NCI-H2171 treated with DMSO at 0.1 percent for 48 hours (cell line): ENCODE measurements around the gene DENND1A.
"Not testable (repeated sequence)": the region's sequence is repeated elsewhere in the genome, so short reads cannot be mapped to it uniquely, and the experiment has no call there.

Experiments used
- DNase-seq: peaks from one replicate; lab custom pipeline; 2025; lab: John Stamatoyannopoulos, UW

The DENND1A gene

GRCh38 chr9:123411636-123412035, 518.3 kb downstream of the DENND1A start:
- no peak for DNase-seq

GRCh38 chr9:123411191-123411590, 518.7 kb downstream of the DENND1A start:
- DNase-seq, result no peak

DNA sequence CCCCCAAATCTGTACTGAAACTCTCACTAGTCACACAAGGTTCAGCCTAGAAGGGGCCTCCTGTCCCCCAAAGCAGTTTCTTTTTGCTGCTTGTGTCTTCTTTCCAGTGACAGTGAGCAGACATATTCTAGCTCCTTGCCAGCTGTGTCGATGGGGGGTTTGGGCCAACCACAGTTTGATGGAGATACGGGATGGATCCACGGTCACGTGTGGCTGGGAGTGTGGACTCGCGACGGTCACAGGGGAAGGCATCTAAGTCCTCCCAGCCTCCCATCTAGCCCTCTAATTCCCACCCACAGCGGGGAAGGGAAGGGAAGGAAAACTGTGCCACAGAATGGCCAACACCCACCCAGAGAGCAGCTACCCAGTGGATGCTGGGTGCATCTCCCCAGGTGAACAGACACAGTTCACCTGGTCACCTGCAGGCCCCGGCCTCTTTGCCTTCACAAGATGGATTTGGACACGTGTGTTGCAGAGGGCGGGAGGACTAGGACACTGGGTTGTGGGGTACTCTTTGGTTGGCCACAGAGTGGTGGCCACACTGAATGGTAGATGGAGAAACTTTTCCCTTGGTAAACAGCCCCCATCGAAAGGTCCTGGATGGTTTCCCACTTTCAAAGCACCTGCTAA, 519.5 kb downstream of the DENND1A start:
- no peak for DNase-seq

- DNase-seq, result no peak
Observed at GRCh38 chr9:123408313-123409262, 521.3 kb downstream of the DENND1A start.

GRCh38 chr9:123407217-123407851, 522.6 kb downstream of the DENND1A start:
- DNase-seq, result peak; percentile 43

GRCh38 chr9:123406691-123407216, 523.2 kb downstream of the DENND1A start:
- DNase-seq, result peak; percentile 68

DNA sequence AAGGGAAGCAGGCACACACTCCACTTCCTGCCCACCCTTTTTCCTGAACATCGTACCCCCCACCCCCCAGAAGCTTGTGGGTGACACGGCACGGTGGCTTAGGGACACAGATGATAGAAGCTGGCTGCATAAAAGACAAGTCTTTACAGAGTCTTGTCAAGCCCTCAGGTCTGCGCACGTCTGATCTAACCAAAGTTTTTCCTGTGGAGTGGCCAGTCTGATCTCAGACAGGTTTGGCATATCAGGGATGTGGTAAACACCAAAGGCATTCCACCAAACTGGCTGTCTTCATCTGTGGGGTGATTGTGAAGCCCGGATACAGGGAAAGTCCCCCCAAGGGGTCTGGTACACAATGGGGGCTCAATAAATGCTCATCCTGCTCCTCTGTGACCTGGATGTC, 523.9 kb downstream of the DENND1A start:
- no peak for DNase-seq

DNA sequence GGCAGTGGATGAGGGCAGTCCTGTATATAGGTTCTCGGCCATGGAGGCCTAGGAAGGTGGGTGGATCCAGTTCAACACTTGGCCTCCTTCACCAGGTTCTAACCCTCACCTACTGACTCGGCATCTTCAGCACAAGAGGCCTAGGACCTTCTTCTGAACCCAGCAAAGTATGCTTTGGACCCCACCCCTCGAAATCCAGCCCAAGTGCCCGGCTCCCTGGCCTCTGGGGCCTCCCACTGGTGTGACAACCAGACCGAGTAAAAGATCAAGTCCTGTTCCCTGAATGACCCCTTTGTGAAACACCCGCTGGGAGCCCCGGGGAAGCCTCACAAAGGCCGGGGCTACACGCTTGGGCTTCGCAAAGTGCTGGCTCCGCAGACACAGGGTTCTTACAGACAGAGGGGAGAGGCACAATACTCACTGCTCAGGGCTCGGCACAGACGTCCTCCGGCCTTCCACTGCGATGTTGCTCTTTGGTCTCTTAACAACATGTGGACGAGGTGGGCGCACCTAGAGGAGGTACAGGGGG, 526.9 kb downstream of the DENND1A start:
- no peak for DNase-seq

- DNase-seq, result peak; percentile 71
Observed at GRCh38 chr9:123401879-123402513, 527.9 kb downstream of the DENND1A start.

- DNase-seq, result peak; percentile 92
Observed at GRCh38 chr9:123400926-123401503, 528.9 kb downstream of the DENND1A start.

- no peak for DNase-seq
Observed at GRCh38 chr9:123399803-123400378, 530.0 kb downstream of the DENND1A start.

DNA sequence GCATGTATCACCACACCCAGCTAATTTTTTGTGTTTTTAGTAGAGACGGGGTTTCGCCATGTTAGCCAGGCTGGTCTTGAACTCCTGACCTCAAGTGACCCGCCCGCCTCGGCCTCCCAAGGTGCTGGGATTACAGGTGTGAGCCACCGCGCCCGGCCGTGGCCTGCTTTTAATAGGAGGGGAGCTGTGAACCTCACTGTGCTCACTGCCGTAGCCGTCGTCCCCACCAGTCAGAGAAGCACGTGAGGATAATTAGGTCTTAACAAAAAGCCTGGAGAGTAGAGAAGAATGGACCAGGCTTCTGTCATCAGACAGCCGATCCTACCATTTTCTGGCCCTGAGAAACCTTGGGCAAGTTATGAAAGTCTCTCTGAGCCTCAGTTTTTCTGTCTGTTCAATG, 531.0 kb downstream of the DENND1A start:
- not testable (repeated sequence) for DNase-seq

GRCh38 chr9:123397975-123398374, 532.0 kb downstream of the DENND1A start:
- DNase-seq, result peak; percentile 93

DNA sequence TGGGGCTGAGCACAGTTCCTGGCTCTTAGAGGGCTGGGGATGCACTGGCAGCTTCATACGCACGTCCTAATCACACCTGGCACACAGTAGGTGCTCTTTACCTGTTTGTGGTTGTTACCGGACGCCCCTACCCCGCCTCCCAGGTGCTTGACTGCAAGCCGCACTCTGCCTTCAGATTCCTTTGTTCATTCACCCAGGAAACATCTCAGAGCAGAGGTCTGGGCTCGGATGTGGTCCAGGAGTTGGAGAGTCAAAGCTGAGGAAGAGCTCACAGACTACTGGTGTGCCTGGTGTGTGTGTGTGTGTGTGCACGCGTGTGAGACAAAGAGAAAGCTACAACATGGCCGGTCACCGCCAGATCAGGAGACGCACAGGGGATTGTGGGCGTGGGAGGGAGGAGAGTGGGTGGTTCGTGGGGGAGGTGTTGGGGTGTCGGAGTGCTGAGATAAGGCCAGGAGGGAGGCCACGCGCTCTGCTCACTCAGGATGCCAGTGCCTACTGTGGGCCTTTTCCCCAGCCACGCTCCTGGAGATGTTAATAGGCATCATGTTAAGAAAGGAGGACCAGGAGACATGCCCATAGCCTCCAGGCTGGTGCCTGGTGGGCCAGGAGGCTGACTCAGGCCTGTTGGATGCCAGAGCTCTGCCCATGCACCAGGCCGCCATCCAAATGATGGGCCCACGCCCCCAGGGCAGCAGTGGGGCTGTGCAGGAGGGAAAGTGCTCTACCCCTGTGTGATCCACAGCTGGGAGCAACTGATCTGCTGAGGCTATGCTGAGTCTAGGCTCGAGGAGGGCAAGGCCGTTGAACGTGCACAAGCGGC, 534.0 kb downstream of the DENND1A start:
- no peak for DNase-seq

GRCh38 chr9:123395276-123395688, 534.6 kb downstream of the DENND1A start:
- peak; percentile 97 for DNase-seq

- DNase-seq, result no peak
Observed at GRCh38 chr9:123394291-123395235, 535.4 kb downstream of the DENND1A start.

- no peak for DNase-seq
Observed at GRCh38 chr9:123392802-123393201, 537.1 kb downstream of the DENND1A start.

- no peak for DNase-seq
Observed at GRCh38 chr9:123391946-123392345, 538.0 kb downstream of the DENND1A start.

DNA sequence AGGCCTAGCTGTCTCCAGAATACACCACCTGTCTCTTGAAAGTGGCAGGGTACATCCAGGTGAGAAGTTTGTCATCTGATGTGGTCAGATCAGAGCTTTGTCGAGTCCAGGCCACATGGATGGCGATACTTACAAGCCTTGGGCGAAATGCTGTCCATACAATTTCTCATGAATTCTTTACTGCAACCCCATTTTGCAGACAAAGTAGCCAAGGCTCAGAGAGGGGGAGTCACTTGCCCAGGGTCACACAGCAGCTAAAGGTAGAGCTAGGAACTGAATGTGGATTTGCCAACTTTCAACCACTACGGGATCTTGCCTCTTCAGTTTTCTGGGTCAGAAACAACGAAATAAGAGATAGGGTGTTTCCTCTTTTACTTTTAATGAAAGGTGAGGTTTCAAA, 538.7 kb downstream of the DENND1A start:
- no peak for DNase-seq
